H9 (cell line): ENCODE measurements around the gene LCE4A. TPM values are rescaled to one million over a fixed set of nuclear protein-coding genes. Genes with fewer than 3 reads are reported as not detected.

Experiments
- DNase-seq: peaks from one replicate; pipeline ENCODE4 v3.0.0-alpha.2; 2017
- H2AFZ ChIP-seq: one replicate; pipeline ENCODE4 v1.6.1; 2013; ENCODE audit warnings: mild to moderate bottlenecking, low read length, control low read depth, moderate library complexity
- H2AK5ac ChIP-seq: 2 replicates; pipeline ENCODE4 v1.6.1; 2013; ENCODE audit warnings: low read length, control low read depth, mixed read lengths; ENCODE audit not compliant: insufficient read length
- H2BK120ac ChIP-seq: one replicate; pipeline ENCODE4 v1.6.1; 2013; ENCODE audit warnings: low read depth, mild to moderate bottlenecking, low read length, control low read depth, inconsistent platforms; ENCODE audit not compliant: poor library complexity, severe bottlenecking
- H2BK12ac ChIP-seq: 2 replicates; pipeline ENCODE4 v1.6.1; 2013; ENCODE audit warnings: low read length, control low read depth, mixed read lengths, low read depth; ENCODE audit not compliant: insufficient read length
- H2BK15ac ChIP-seq: 2 replicates; pipeline ENCODE4 v1.6.1; 2013; ENCODE audit warnings: low read depth, low read length, control low read depth
- H2BK20ac ChIP-seq: one replicate; pipeline ENCODE4 v1.6.1; 2013; ENCODE audit warnings: low read depth, mild to moderate bottlenecking, low read length, control low read depth, inconsistent platforms; ENCODE audit not compliant: poor library complexity, severe bottlenecking
- H2BK5ac ChIP-seq: 2 replicates; pipeline ENCODE4 v1.6.1; 2013; ENCODE audit warnings: low read length, control low read depth, mixed read lengths; ENCODE audit not compliant: insufficient read length
- H3K14ac ChIP-seq: 2 replicates; pipeline ENCODE4 v1.6.1; 2013; ENCODE audit warnings: low read length, control low read depth; ENCODE audit not compliant: insufficient read depth
- H3K18ac ChIP-seq: 2 replicates; pipeline ENCODE4 v1.6.1; 2013; ENCODE audit warnings: low read depth, mild to moderate bottlenecking, mixed read lengths, low read length, control low read depth; ENCODE audit not compliant: insufficient read length
- H3K23ac ChIP-seq: 2 replicates; pipeline ENCODE4 v1.6.1; 2013; ENCODE audit warnings: low read length, control low read depth, mixed read lengths, low read depth; ENCODE audit not compliant: insufficient read length
- H3K23me2 ChIP-seq: 2 replicates; pipeline ENCODE4 v1.6.1; 2013; ENCODE audit warnings: low read depth, mild to moderate bottlenecking, mixed read lengths, low read length, control low read depth; ENCODE audit not compliant: insufficient read length, poor library complexity, severe bottlenecking
- H3K27ac ChIP-seq: 2 replicates; pipeline ENCODE4 v1.5.1; 2013; ENCODE audit warnings: low read length, control low read depth, mixed read lengths, low read depth; ENCODE audit not compliant: insufficient read length
- H3K27me3 ChIP-seq: 2 replicates; pipeline ENCODE4 v1.6.1; 2013; ENCODE audit warnings: low read length, control low read depth, inconsistent platforms; ENCODE audit not compliant: insufficient read depth
- H3K4ac ChIP-seq: 2 replicates; pipeline ENCODE4 v1.6.1; 2013; ENCODE audit warnings: low read depth, mild to moderate bottlenecking, control low read depth, inconsistent platforms, low read length, moderate library complexity
- H3K4me1 ChIP-seq: 2 replicates; pipeline ENCODE4 v1.6.1; 2013; ENCODE audit warnings: low read length, control low read depth, inconsistent platforms; ENCODE audit not compliant: insufficient read depth
- H3K4me2 ChIP-seq: 2 replicates; pipeline ENCODE4 v1.6.1; 2013; ENCODE audit warnings: low read length, control low read depth, mixed read lengths; ENCODE audit not compliant: insufficient read length, insufficient read depth
- H3K56ac ChIP-seq: 2 replicates; pipeline ENCODE4 v1.6.1; 2013; ENCODE audit warnings: low read depth, mild to moderate bottlenecking, mixed read lengths, low read length, control low read depth; ENCODE audit not compliant: insufficient read length
- H3K79me1 ChIP-seq: 2 replicates; pipeline ENCODE4 v1.6.1; 2013; ENCODE audit warnings: low read depth, mild to moderate bottlenecking, moderate library complexity, low read length, control low read depth, inconsistent platforms; ENCODE audit not compliant: insufficient read depth, poor library complexity, severe bottlenecking
- H3K79me2 ChIP-seq: 2 replicates; pipeline ENCODE4 v1.6.1; 2013; ENCODE audit warnings: low read length, control low read depth, inconsistent platforms; ENCODE audit not compliant: insufficient read depth
- H3K9ac ChIP-seq: 2 replicates; pipeline ENCODE4 v1.6.1; 2013; ENCODE audit warnings: low read length, control low read depth, mixed read lengths; ENCODE audit not compliant: insufficient read length; ENCODE audit errors: extremely low read depth
- H3K9me3 ChIP-seq: one replicate; pipeline ENCODE4 v1.6.1; 2013; ENCODE audit warnings: low read depth, low read length, inconsistent platforms; ENCODE audit not compliant: control insufficient read depth
- H3T11ph ChIP-seq: one replicate; pipeline ENCODE4 v1.6.1; 2013; ENCODE audit warnings: mild to moderate bottlenecking, low read length, control low read depth, inconsistent platforms
- H4K20me1 ChIP-seq: one replicate; pipeline ENCODE4 v1.6.1; 2013; ENCODE audit not compliant: control insufficient read depth, insufficient read length, insufficient read depth
- H4K5ac ChIP-seq: 2 replicates; pipeline ENCODE4 v1.6.1; 2013; ENCODE audit warnings: low read depth, mild to moderate bottlenecking, mixed read lengths, low read length, control low read depth; ENCODE audit not compliant: insufficient read length
- H4K8ac ChIP-seq: replicated peaks from 2 replicates; pipeline ENCODE4 v1.6.1; 2013; ENCODE audit warnings: low read length, control low read depth, mixed read lengths, low read depth; ENCODE audit not compliant: insufficient read length
- H4K91ac ChIP-seq: 2 replicates; pipeline ENCODE4 v1.6.1; 2013; ENCODE audit warnings: low read depth, mild to moderate bottlenecking, moderate library complexity, mixed read lengths, low read length, control low read depth; ENCODE audit not compliant: insufficient read length
- H3K27ac Mint-ChIP-seq, 3 experiments: 2 replicates in 2 of 3; 3 replicates in 1 of 3; pipeline ENCODE4 v1.8.0; 2020 to 2021; ENCODE audit warnings: mixed read lengths in 3 of 3, mild to moderate bottlenecking in 1 of 3, moderate library complexity in 1 of 3
- H3K27me3 Mint-ChIP-seq: 2 replicates; pipeline ENCODE4 v1.8.0; 2021; ENCODE audit warnings: low read depth, mild to moderate bottlenecking, moderate library complexity, mixed read lengths
- H3K36me3 Mint-ChIP-seq, 3 experiments: 2 replicates in 2 of 3; 3 replicates in 1 of 3; pipeline ENCODE4 v1.8.0; 2020 to 2021; ENCODE audit warnings: low read depth in 3 of 3, mixed read lengths in 3 of 3; ENCODE audit not compliant: insufficient read depth in 1 of 3
- H3K4me1 Mint-ChIP-seq, 2 experiments: 2 replicates each; pipeline ENCODE4 v1.8.0; 2020; ENCODE audit warnings: mixed read lengths in 2 of 2
- H3K4me3 Mint-ChIP-seq, 2 experiments: 2 replicates in 1 of 2; 3 replicates in 1 of 2; pipeline ENCODE4 v1.8.0; 2020 to 2021; ENCODE audit warnings: mild to moderate bottlenecking in 2 of 2, mixed read lengths in 2 of 2, moderate library complexity in 1 of 2
- H3K9me3 Mint-ChIP-seq, 2 experiments: 2 replicates in 1 of 2; 3 replicates in 1 of 2; pipeline ENCODE4 v1.8.0; 2020; ENCODE audit warnings: mild to moderate bottlenecking in 2 of 2, mixed read lengths in 2 of 2, moderate library complexity in 1 of 2
- WGBS: extraction: QIAGEN DNeasy Blood & Tissue Kit; methylation state at CpG from one replicate; pipeline ENCODE4 v1.1.7; 2013; ENCODE audit warnings: missing lambda C conversion rate, low lambda C conversion rate, mixed read lengths; ENCODE audit not compliant: insufficient read length; ENCODE audit errors: extremely low coverage; 5-methylcytosine and 5-hydroxymethylcytosine counted together
- total RNA-seq: library from RNA; stranded (reverse); gene quantifications from 2 replicates; pipeline ENCODE4 v1.2.1, GENCODE V29; 2021
- TF ChIP-seq, protein P1 (sequence below): fragments of 200-600 bp; sonication (generic); conservative IDR thresholded peaks from 3 replicates; pipeline ENCODE4 v1.8.0; 2021; ENCODE audit warnings: antibody characterized with exemption, mild to moderate bottlenecking

Gene LCE4A
- total RNA-seq, 1 experiment from 2014 or later, result not detected

DNA sequence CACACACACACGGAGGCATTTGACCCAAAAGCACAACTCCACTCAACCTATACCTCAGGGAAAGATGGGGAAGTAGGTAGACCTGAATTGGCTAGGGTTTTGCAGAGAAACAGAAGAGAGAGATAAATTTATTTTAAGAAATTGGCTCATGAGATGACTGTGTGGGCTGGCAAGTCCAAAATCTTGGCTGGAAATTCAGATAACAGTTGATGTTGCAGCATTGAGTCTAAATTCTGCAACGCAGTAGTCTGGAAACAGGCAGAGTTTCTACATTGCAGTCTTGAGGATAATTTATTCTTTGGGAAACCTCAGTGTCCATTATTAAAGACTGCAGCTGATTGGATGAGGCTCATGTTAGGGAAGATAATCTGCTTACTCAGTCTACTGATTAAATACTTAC, 26.3 kb upstream of the LCE4A start:
- no peak overlapping the region for H3T11ph ChIP-seq
- peaks cover 0 to 41% (median 15%) of the 10 kb centered on the region in 3 experiments; a peak in 5 of 7 replicates for H3K36me3 Mint-ChIP-seq
- no peaks in the 10 kb centered on the region for H3K4me1 Mint-ChIP-seq
- no peaks in the 10 kb centered on the region for H3K4me1 ChIP-seq
- H3K4me2 ChIP-seq, result no peak overlapping the region
- H2BK12ac ChIP-seq, result no peak overlapping the region
- H3K27me3 ChIP-seq, result no peaks in the 10 kb centered on the region
- H3K23me2 ChIP-seq, result no peaks in the 10 kb centered on the region
- H2AK5ac ChIP-seq, result no peak overlapping the region
- H3K9me3 ChIP-seq, result peaks cover 95% of the 10 kb centered on the region
- no peak overlapping the region for H2BK15ac ChIP-seq
- TF ChIP-seq, protein P1, sequence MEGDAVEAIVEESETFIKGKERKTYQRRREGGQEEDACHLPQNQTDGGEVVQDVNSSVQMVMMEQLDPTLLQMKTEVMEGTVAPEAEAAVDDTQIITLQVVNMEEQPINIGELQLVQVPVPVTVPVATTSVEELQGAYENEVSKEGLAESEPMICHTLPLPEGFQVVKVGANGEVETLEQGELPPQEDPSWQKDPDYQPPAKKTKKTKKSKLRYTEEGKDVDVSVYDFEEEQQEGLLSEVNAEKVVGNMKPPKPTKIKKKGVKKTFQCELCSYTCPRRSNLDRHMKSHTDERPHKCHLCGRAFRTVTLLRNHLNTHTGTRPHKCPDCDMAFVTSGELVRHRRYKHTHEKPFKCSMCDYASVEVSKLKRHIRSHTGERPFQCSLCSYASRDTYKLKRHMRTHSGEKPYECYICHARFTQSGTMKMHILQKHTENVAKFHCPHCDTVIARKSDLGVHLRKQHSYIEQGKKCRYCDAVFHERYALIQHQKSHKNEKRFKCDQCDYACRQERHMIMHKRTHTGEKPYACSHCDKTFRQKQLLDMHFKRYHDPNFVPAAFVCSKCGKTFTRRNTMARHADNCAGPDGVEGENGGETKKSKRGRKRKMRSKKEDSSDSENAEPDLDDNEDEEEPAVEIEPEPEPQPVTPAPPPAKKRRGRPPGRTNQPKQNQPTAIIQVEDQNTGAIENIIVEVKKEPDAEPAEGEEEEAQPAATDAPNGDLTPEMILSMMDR, result no peak
- no peak overlapping the region for H2BK120ac ChIP-seq
- H4K91ac ChIP-seq, result no peak overlapping the region
- H2AFZ ChIP-seq, result no peak overlapping the region
- no peak overlapping the region for H3K14ac ChIP-seq
- peaks cover 94 to 97% of the 10 kb centered on the region in 2 experiments for H3K9me3 Mint-ChIP-seq
- no peak overlapping the region for H3K4ac ChIP-seq
- H3K18ac ChIP-seq, result no peak overlapping the region
- H4K8ac ChIP-seq, result no peak overlapping the region
- no peak overlapping the region for H2BK20ac ChIP-seq
- DNase-seq, result no peak
- no peak overlapping the region for H3K23ac ChIP-seq
- H3K9ac ChIP-seq, result no peak overlapping the region
- H3K27ac Mint-ChIP-seq, result no peak overlapping the region
- H3K27me3 Mint-ChIP-seq, result no peaks in the 10 kb centered on the region; the same call in 1 of the 2 replicates
- no peak overlapping the region for H2BK5ac ChIP-seq
- H3K79me2 ChIP-seq, result no peaks in the 10 kb centered on the region
- no peak overlapping the region for H4K5ac ChIP-seq
- no peaks in the 10 kb centered on the region for H4K20me1 ChIP-seq
- no CpG with 5 or more reads among the region's 2 CpGs for WGBS
- H3K4me3 Mint-ChIP-seq, result no peak overlapping the region
- no peaks in the 10 kb centered on the region for H3K79me1 ChIP-seq
- no peak overlapping the region for H3K27ac ChIP-seq
- no peak overlapping the region for H3K56ac ChIP-seq
